SW 1271 (cell line): ENCODE data around the gene ATG9B.
A peak's percentile ranks its signal among the peaks of the same experiment; 100 is the strongest.
"Not testable (repeated sequence)": the region's sequence is repeated elsewhere in the genome, so short reads cannot be mapped to it uniquely, and the experiment has no call there.

Experiments used
- DNase-seq, 2 experiments: peaks; one replicate each; lab custom pipeline; 2025; lab: John Stamatoyannopoulos, UW

The ATG9B gene

DNA sequence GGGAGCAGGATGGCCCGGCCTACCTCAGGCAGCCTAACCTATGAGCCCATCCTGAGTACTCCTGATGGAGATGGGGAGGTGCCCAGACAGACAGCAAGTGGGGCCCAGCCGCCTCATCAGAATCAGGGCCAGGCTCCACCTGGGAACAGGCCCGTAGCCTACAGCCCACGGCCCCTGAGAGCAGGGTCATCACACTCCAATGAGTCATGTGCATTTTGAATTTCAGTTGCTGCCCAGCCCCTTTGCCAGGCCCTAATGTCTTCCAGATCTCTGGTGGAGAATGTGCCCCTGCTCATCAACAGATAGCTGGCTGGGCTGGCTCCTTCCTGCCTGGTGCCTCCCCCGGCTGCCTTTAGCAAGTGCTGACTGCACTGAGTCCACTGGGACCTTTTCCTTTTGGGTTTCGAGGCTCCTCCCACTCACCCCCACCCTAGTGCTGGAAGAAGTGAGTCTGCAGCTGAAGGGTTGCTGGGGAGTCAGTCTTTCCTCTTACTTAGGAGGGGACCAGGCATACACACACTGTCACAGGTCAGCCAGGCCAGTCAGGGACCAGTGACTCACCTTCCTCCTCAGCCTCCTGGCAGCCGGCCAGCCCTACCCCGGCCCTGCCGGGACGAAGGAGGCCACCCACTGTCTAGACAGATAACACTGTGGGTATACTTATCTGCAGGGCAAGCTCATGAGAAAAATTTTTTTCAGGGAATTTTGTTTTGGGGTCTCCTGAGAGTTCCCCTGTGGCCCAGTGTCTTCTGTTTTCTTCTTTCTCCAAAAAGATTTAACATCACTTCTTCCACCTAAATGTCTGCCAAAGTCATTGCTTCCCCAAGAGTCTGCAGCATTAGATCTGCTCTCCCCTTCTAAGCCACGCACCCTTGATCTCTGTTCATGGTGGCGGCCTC, 14.9 kb upstream of the ATG9B start:
- peak; percentile 77 to 90 for DNase-seq

- DNase-seq, result no peak
These were observed 11.6 kb upstream of the ATG9B start for GRCh38 chr7:151035902-151036301.

GRCh38 chr7:151035026-151035717, 10.9 kb upstream of the ATG9B start:
- DNase-seq, result no peak

DNA sequence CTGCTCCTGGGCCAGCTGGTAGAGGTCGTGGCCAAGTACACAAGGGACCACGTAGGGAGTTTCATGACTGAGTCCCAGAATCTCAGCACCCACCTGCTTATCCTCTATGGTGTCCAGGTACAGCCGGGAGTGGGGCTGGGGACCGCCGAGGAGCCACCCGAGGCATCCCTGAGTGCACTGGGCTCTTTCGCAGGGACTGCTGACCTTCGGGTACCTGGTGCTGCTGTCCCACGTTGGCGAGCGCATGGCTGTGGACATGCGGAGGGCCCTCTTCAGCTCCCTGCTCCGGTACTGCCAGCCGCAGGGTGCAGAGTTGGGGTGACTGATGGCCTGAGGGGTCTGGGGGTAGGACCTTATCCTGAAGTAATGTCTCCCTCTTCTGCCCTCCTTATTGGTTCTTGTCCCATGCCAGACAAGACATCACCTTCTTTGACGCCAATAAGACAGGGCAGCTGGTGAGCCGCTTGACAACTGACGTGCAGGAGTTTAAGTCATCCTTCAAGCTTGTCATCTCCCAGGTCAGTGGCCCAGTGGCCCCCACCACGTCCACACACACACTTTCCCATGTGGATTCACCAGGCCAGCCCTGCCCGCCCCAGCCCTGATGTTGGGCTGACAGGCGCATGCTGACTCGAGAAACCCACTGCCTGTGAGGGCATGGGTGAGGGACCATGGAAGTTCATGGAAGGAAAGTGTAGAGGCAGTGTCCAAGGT, 10.2 kb upstream of the ATG9B start:
- DNase-seq, result no peak

DNA sequence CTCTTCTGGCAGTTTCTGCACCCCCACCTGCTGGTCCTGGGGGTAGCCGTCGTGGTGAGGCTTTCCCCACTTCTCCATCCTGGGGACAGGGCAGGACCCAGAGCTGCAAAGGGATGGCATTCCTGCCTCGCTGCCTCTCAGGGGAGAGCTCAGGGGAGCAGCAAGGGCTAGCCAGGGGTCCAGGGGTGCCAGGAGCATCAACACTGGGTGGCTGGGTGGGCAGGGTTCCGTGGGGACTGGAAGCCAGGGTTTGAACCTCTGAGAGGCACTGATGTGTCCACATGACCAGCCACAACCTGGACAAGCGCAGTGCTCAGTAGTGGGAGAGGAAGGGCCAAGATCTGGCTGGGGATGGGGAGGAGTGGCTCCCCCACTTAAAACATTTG, 9.6 kb upstream of the ATG9B start:
- no peak for DNase-seq

DNA sequence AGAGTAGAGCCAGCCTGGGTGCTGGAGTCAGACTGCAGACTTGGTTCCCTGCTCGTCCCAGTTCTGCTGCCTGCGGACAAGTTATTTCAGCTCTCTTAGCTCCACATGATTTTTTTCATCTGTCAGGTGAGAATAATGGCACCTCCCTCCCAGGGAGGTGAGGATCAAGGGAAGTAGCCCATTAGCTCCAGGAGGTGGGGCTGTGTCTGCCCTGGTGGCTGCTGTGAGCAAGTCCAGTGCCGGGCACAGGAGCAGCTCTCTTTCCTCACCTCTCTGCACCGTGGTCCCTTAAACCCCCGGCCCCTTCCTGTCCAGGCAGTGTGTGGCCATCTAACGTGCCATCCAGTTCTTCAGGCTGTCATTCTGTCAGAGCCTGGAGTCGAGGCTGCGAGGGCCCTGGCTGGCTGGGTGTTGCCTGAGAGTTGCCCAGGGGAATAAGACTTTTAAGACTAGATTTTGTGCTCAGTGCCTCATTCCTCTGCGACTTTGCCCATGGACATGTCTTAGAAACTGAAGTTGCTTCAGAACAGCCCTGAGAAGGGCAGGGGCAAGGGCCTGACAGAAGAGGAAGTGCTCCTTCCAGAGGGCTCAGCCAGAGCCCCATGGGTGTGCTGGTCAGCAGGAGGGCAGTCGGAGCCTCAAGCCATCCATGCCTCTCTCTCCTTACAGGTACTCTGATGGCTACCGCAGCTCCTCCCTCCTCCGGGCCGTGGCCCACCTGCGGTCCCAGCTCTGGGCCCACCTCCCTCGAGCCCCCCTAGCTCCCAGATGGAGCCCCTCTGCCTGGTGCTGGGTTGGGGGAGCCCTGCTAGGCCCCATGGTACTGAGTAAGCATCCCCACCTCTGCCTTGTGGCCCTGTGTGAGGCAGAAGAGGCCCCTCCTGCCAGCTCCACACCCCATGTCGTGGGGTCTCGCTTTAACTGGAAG, 8.9 kb upstream of the ATG9B start:
- DNase-seq, result no peak

DNA sequence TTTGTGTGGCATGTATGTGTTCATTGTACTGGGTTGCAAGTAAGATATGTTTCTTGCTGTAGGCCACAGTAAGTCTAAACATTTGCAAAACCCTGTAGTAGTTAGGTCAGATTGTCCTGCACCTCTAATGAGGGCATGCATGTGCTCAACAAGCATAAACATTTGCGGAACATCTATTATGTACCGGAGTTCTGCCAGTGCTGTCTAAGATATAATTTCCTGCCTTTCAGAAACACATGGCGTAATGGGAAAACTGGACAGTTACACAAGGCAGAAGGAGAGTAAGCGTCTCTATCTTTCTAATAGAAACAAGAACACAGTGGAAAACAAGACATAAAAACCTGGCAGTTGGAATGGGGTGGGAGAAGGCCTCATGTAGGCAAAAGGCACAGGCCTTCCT, 6.7 kb upstream of the ATG9B start:
- no peak for DNase-seq

- no peak for DNase-seq
These were observed 4.7 kb upstream of the ATG9B start for GRCh38 chr7:151028948-151029501.

DNA sequence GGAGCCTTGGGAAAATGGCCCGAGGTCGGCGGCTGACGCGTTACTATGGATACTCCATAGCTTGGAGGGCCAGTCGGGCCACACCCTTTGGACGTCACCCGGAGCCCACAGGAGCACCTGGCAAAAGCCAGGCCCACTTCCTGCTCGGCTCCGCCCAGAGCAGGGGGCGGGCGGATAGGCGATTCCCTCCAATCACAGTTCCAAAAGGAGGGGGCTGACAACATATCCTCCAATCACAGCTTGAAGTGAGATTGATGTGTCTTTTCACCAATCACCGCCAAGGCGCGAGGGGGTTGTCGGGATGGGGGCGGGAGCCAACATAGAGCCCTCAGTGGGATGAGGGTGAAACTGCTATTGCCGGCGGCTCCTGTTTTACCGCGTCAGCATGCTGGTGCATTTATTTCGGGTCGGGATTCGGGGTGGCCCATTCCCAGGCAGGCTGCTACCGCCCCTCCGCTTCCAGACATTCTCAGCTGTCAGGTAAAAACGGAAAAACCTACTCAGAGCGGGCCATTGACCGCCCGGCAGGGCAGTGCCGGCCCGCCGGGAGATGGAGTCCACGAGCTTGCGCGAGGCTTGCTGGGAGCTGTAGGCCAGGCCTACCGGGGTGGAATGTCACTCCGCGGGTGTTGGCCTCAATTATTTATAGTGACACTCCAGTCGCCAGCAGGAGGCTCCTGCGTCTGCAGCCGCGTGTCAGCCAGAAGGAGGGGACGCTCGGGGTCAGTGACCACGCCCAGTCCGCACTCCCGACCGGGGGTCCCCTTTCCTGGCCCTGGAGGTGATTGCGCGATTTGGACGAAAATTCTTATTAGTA, 4.0 kb upstream of the ATG9B start, which contains the start of gene ABCB8:
TSS of gene ABCB8 (plus strand) at position 320 of the 817 bp plus-strand sequence. CDS start at position 386, 66 bp downstream.
- peak; percentile 94 to 98 for DNase-seq

GRCh38 chr7:151027728-151028130, 3.4 kb upstream of the ATG9B start:
- not testable (repeated sequence) for DNase-seq

- DNase-seq, result not testable (repeated sequence)
These were observed 2.8 kb upstream of the ATG9B start for GRCh38 chr7:151026771-151027727.

- no peak for DNase-seq
These were observed 1.8 kb upstream of the ATG9B start for GRCh38 chr7:151025924-151026671.

GRCh38 chr7:151023232-151023631, 1.1 kb downstream of the ATG9B start:
- DNase-seq, result no peak

- DNase-seq, result no peak
These were observed 4.1 kb downstream of the ATG9B start for GRCh38 chr7:151020231-151020630.

DNA sequence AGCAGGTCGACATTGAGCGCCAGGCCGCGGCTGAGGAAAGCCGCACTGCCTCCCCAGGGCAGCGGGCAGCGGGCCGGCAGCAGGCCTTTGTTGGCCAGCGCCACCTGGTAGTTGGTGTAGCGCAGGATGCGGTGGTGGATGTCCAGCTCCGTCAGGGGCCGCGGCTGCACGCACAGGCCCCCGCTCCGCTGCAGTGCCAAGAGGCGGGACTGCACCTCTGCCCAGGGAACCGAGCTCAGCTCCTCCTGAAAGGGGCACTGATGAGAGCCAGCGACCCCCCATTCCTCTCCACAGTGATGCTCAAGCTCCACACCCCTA, 5.2 kb downstream of the ATG9B start:
- DNase-seq, result no peak

DNA sequence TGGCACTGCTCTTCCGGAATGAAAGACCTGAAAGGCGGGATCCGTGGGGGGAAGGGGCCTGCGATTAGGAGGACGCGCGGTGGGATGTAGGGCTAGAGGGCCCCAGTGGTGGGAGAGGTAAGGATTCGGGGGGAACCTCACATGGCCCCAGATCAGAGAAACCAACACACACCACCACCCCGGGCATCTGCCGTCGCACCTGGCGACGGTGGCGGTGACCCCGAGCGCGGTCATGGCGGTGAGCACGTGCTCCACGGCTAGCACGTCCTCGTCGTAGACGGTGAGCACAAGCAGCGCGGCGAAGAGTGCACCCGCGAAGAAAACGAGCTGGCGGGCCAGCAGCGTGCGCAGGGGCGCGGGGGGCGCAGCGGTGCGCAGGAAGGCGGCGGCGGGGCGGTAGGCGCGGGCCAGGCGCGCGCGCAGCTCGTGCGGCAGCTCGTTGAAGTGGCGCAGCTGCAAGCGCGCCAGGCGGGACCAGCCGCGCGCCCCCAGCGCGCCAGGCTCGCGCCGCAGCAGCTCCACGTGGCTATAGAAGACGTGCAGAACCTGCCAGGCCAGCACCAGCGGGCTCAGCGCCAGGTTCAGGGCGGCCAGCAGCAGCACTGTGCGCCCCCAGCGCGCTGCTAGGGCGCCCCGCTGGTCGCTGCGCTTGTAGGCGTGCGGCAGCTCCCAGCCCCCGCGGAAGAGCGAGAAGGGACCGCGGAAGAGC, 5.7 kb downstream of the ATG9B start:
- DNase-seq, result no peak

- DNase-seq, result peak in 1 of 2 experiments; percentile 29
These were observed 6.3 kb downstream of the ATG9B start for GRCh38 chr7:151017953-151018420.
